GM12872 (cell line): ENCODE results near the gene NKPD1.

ENCODE experiments used
- CTCF ChIP-seq: IDR thresholded peaks from 3 replicates; pipeline ENCODE4 v1.5.1; 2011; ENCODE audit warnings: low read depth, mild to moderate bottlenecking, low read length, moderate library complexity; ENCODE audit not compliant: insufficient read depth

Gene NKPD1

GRCh38 chr19:45123440-45123850, 37.3 kb downstream of the NKPD1 start:
- TF ChIP-seq CTCF, result no peak

- TF ChIP-seq CTCF, result no peak
Observed at GRCh38 chr19:45122832-45123231, 38.0 kb downstream of the NKPD1 start.

- no peak for TF ChIP-seq CTCF
Observed at GRCh38 chr19:45121827-45122345, 38.9 kb downstream of the NKPD1 start.

- TF ChIP-seq CTCF, result no peak
Observed at GRCh38 chr19:45119582-45119981, 41.2 kb downstream of the NKPD1 start.

- TF ChIP-seq CTCF, result no peak
Observed at GRCh38 chr19:45118106-45118505, 42.7 kb downstream of the NKPD1 start.

- TF ChIP-seq CTCF, result no peak
Observed at GRCh38 chr19:45117671-45118070, 43.1 kb downstream of the NKPD1 start.

- TF ChIP-seq CTCF, result no peak
Observed at GRCh38 chr19:45117167-45117594, 43.6 kb downstream of the NKPD1 start.
